Measurements from ENCODE around the gene VEPH1. TPM values are rescaled to one million over a fixed set of nuclear protein-coding genes. Genes with fewer than 3 reads are reported as not detected.

Gene VEPH1
- total RNA-seq, 2 donors from 2014 or later, result 11.8 to 17.1 TPM

DNA sequence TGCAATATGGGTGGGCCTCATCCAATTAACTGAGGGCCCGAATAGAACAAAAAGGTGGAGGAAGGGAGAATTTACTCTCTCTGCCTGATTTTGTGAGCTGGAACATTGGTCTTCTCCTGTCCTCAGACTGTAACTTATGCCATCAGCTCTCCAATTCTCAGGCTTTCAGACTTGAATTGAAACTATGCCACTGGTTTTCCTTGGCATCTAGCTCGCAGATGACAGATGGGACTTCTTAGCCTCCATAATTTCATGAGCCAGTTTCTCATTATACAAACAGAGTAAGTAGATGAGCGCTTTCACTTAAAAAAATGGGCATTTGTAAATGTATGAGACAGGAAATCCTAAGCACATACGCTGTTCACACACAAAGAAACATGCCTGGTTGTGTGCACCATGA lies 75.3 kb downstream of the VEPH1 start:
- no peak overlapping the region for H3K27ac ChIP-seq (ENCODE audit: low read depth, low read length)
- no peak overlapping the region for H3K4me3 Mint-ChIP-seq
- H3K4me3 ChIP-seq (ENCODE audit: low read length), result no peak overlapping the region
- H3K9me3 ChIP-seq (ENCODE audit: control insufficient read depth, low read length), result no peaks in the 10 kb centered on the region
- peaks cover 3% of the 10 kb centered on the region for H3K36me3 Mint-ChIP-seq (ENCODE audit: low read depth)
- no peak for DNase-seq
- no peak overlapping the region for H3K27ac Mint-ChIP-seq
- no peaks in the 10 kb centered on the region for H3K4me1 Mint-ChIP-seq
- H3K9ac ChIP-seq (ENCODE audit: extremely low read depth, low read length, poor library complexity, severe bottlenecking), result no peak overlapping the region
- H3K27me3 ChIP-seq (ENCODE audit: control insufficient read depth, insufficient read depth, low read length, poor library complexity, severe bottlenecking), result no peaks in the 10 kb centered on the region
- TF ChIP-seq, protein P1, sequence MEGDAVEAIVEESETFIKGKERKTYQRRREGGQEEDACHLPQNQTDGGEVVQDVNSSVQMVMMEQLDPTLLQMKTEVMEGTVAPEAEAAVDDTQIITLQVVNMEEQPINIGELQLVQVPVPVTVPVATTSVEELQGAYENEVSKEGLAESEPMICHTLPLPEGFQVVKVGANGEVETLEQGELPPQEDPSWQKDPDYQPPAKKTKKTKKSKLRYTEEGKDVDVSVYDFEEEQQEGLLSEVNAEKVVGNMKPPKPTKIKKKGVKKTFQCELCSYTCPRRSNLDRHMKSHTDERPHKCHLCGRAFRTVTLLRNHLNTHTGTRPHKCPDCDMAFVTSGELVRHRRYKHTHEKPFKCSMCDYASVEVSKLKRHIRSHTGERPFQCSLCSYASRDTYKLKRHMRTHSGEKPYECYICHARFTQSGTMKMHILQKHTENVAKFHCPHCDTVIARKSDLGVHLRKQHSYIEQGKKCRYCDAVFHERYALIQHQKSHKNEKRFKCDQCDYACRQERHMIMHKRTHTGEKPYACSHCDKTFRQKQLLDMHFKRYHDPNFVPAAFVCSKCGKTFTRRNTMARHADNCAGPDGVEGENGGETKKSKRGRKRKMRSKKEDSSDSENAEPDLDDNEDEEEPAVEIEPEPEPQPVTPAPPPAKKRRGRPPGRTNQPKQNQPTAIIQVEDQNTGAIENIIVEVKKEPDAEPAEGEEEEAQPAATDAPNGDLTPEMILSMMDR (conservative IDR thresholded peaks at IDR 0.05), result no peak
- H3K9me3 Mint-ChIP-seq, result peaks cover 14% of the 10 kb centered on the region
- no peaks in the 10 kb centered on the region for H3K36me3 ChIP-seq (ENCODE audit: control insufficient read depth, insufficient read depth, low read length)
- WGBS, 2 experiments (ENCODE audit: insufficient coverage in 1 of 2, insufficient read length in 1 of 2), result 70 to 71% methylated on average over 4 of the region's 4 CpGs
- no peaks in the 10 kb centered on the region for H3K4me1 ChIP-seq (ENCODE audit: control insufficient read depth, insufficient read depth, low read length)
- H3K27me3 Mint-ChIP-seq (ENCODE audit: insufficient read depth), result no peaks in the 10 kb centered on the region

DNA sequence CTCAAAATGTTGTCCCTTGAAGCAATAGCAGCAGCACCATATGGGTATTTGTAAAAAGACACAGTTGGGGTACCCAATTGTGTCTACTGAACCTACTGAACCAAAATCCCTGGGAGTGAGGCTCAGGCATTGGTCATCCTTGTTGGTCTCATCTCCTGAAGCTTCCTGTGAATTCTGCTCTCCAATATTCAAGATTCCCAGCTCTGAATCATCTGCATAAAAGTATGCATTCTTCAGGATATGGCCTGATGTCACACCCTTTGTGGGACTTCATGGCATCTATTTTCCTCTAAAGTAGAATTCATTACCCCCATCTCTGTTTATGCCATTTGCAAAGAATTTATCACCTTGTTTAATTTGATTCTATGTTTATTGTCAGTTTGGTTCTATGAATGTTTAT lies 79.9 kb downstream of the VEPH1 start:
- no peak overlapping the region for H3K9ac ChIP-seq (ENCODE audit: extremely low read depth, low read length, poor library complexity, severe bottlenecking)
- no peaks in the 10 kb centered on the region for H3K4me1 ChIP-seq (ENCODE audit: control insufficient read depth, insufficient read depth, low read length)
- no peak overlapping the region for H3K27ac ChIP-seq (ENCODE audit: low read depth, low read length)
- no peaks in the 10 kb centered on the region for H3K27me3 ChIP-seq (ENCODE audit: control insufficient read depth, insufficient read depth, low read length, poor library complexity, severe bottlenecking)
- H3K36me3 Mint-ChIP-seq (ENCODE audit: low read depth), result peaks cover 3% of the 10 kb centered on the region
- TF ChIP-seq, protein P1 (conservative IDR thresholded peaks at IDR 0.05), result no peak
- H3K4me3 Mint-ChIP-seq, result no peak overlapping the region
- peaks cover 14% of the 10 kb centered on the region for H3K9me3 Mint-ChIP-seq
- no peaks in the 10 kb centered on the region for H3K27me3 Mint-ChIP-seq (ENCODE audit: insufficient read depth)
- DNase-seq, result no peak
- H3K9me3 ChIP-seq (ENCODE audit: control insufficient read depth, low read length), result no peaks in the 10 kb centered on the region
- H3K4me3 ChIP-seq (ENCODE audit: low read length), result no peak overlapping the region
- H3K27ac Mint-ChIP-seq, result no peak overlapping the region
- no peaks in the 10 kb centered on the region for H3K4me1 Mint-ChIP-seq
- H3K36me3 ChIP-seq (ENCODE audit: control insufficient read depth, insufficient read depth, low read length), result no peaks in the 10 kb centered on the region

DNA sequence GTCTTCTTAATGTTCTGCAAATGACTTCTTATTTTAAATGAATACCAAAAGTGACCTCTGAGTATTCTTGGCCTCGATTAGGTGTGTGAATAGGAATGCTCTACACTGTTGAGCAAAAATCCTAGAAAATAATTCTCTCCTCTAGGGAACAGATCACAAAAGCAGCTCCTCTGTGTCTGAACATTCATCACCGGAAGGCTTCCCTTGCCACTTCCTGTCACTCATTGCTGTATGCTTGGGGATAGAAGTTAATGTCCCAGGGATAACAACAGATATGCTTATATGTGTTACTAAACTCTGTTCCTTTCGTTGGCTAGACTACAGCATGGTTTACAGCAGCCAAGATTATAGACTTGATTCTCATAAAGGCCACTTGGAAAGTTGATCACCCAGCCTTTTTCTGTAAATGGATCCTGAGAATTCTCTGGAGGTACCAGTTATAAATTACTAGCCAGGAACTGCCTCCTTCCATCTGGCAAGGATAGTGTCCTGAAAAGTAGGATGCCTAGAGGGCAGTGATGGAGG lies 82.5 kb downstream of the VEPH1 start:
- H3K9me3 ChIP-seq (ENCODE audit: control insufficient read depth, low read length), result no peaks in the 10 kb centered on the region
- Mint-ChIP-seq H3K27me3 (ENCODE audit: insufficient read depth) (no peaks in the 10 kb centered on the region), H3K36me3 (ENCODE audit: low read depth) (peaks cover 3% of the 10 kb centered on the region), H3K4me3 (no peak overlapping the region), H3K27ac (no peak overlapping the region), H3K4me1 (no peaks in the 10 kb centered on the region), H3K9me3 (peaks cover 14% of the 10 kb centered on the region)
- H3K36me3 ChIP-seq (ENCODE audit: control insufficient read depth, insufficient read depth, low read length), result no peaks in the 10 kb centered on the region
- no peak overlapping the region for H3K4me3 ChIP-seq (ENCODE audit: low read length)
- no peaks in the 10 kb centered on the region for H3K27me3 ChIP-seq (ENCODE audit: control insufficient read depth, insufficient read depth, low read length, poor library complexity, severe bottlenecking)
- no peak overlapping the region for H3K9ac ChIP-seq (ENCODE audit: extremely low read depth, low read length, poor library complexity, severe bottlenecking)
- H3K27ac ChIP-seq (ENCODE audit: low read depth, low read length), result no peak overlapping the region
- 81 to 93% methylated on average over 2 to 3 of the region's 3 CpGs for WGBS, 2 experiments (ENCODE audit: insufficient coverage in 1 of 2, insufficient read length in 1 of 2)
- TF ChIP-seq, protein P1 (conservative IDR thresholded peaks at IDR 0.05), result no peak
- no peak for DNase-seq
- no peaks in the 10 kb centered on the region for H3K4me1 ChIP-seq (ENCODE audit: control insufficient read depth, insufficient read depth, low read length)
